Subcutaneous abdominal adipose tissue (tissue), 5 donors: ENCODE data around the gene CCDC85B.

Source experiments
- H3K27ac ChIP-seq: one replicate; pipeline ENCODE4 v1.7.0; 2013; ENCODE audit warnings: low read depth, mild to moderate bottlenecking, inconsistent platforms, low read length, moderate library complexity
- H3K27me3 ChIP-seq, 5 donors: one replicate each; pipeline ENCODE4 v1.7.0; 2013; ENCODE audit warnings: low read length in 5 of 5, inconsistent platforms in 1 of 5; ENCODE audit not compliant: control insufficient read depth in 5 of 5, insufficient read depth in 4 of 5
- H3K36me3 ChIP-seq, 5 donors: one replicate each; pipeline ENCODE4 v1.7.0; 2013; ENCODE audit warnings: low read length in 5 of 5; ENCODE audit not compliant: control insufficient read depth in 5 of 5, insufficient read depth in 5 of 5
- H3K4me1 ChIP-seq, 5 donors: one replicate each; pipeline ENCODE4 v1.7.0; 2013; ENCODE audit warnings: low read length in 5 of 5, mild to moderate bottlenecking in 3 of 5, moderate library complexity in 1 of 5; ENCODE audit not compliant: control insufficient read depth in 5 of 5, insufficient read depth in 5 of 5
- H3K4me3 ChIP-seq, 5 donors: one replicate each; pipeline ENCODE4 v1.7.0; 2013; ENCODE audit warnings: low read length in 5 of 5, low read depth in 1 of 5
- H3K9ac ChIP-seq, 5 donors: one replicate each; pipeline ENCODE4 v1.7.0; 2013; ENCODE audit warnings: low read length in 5 of 5, mild to moderate bottlenecking in 4 of 5, moderate library complexity in 3 of 5
- H3K9me3 ChIP-seq, 5 donors: one replicate each; pipeline ENCODE4 v1.7.0; 2013; ENCODE audit warnings: low read length in 5 of 5; ENCODE audit not compliant: control insufficient read depth in 5 of 5
- donor health status: healthy.
- donor health status: healthy.
- donor health status: healthy.
- donor health status: healthy.
- donor health status: healthy.

The CCDC85B gene

GRCh38 chr11:65862191-65862735 lies 28.2 kb upstream of the CCDC85B start:
- no peak overlapping the region for H3K4me3 ChIP-seq
- no peaks in the 10 kb centered on the region for H3K9me3 ChIP-seq
- peaks cover 0 to 56% (median 53%) of the 10 kb centered on the region in 5 donors for H3K36me3 ChIP-seq
- no peaks in the 10 kb centered on the region for H3K27me3 ChIP-seq
- peaks cover 9 to 51% (median 41%) of the 10 kb centered on the region in 5 donors for H3K4me1 ChIP-seq
- peak overlapping the region in 2 of 5 donors; percentile 11 to 35 for H3K9ac ChIP-seq
- no peak overlapping the region for H3K27ac ChIP-seq

DNA sequence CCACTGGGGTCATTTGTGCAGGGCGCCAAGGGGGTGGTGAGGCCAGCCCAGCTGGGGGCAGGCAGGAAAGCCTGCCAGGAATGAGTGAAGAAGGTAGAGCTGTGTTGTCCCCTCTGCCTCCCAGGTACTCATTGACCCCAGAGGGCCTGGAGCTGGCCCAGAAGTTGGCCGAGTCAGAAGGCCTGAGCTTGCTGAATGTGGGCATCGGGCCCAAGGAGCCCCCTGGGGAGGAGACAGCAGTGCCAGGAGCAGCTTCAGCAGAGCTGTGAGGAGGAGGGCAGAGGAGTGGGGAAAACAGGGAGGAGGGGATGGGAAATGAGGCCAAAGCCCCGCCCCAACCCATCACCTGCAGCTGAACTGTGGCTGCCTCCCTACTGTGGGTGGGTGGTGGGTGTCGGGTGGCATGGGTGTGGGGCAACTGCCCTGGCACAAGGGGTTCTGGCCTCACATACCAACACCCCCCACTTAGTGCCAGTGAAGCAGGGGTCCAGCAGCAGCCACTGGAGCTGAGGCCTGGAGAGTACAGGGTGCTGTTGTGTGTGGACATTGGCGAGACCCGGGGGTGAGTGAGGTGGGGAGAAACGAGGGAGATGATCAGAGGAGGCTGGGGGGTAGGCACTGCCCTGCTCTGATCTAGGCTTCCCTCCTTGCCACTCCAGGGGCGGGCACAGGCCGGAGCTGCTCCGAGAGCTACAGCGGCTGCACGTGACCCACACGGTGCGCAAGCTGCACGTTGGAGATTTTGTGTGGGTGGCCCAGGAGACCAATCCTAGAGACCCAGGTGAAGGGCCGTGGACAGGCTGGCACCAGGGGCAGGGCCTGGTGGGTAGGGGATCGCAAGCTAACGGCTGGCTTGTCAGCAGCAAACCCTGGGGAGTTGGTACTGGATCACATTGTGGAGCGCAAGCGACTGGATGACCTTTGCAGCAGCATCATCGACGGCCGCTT lies 27.3 kb upstream of the CCDC85B start:
- Histone ChIP-seq H3K4me1 (peaks cover 9 to 51% (median 41%) of the 10 kb centered on the region in 5 donors), H3K36me3 (peaks cover 0 to 63% (median 61%) of the 10 kb centered on the region in 5 donors), H3K27ac (no peak overlapping the region), H3K9ac (no peak overlapping the region), H3K9me3 (no peaks in the 10 kb centered on the region), H3K27me3 (no peaks in the 10 kb centered on the region), H3K4me3 (no peak overlapping the region)

GRCh38 chr11:65863889-65864705 lies 26.4 kb upstream of the CCDC85B start:
- no peaks in the 10 kb centered on the region for H3K9me3 ChIP-seq
- peaks cover 0 to 71% (median 68%) of the 10 kb centered on the region in 5 donors for H3K36me3 ChIP-seq
- no peak overlapping the region for H3K27ac ChIP-seq
- no peaks in the 10 kb centered on the region for H3K27me3 ChIP-seq
- H3K4me1 ChIP-seq = peaks cover 6 to 42% (median 33%) of the 10 kb centered on the region in 5 donors
- no peak overlapping the region for H3K4me3 ChIP-seq
- no peak overlapping the region for H3K9ac ChIP-seq

- peaks cover 0 to 78% (median 75%) of the 10 kb centered on the region in 5 donors for H3K36me3 ChIP-seq
- no peak overlapping the region for H3K27ac ChIP-seq
- peaks cover 6 to 37% (median 29%) of the 10 kb centered on the region in 5 donors for H3K4me1 ChIP-seq
Measured at GRCh38 chr11:65864706-65865471, 25.6 kb upstream of the CCDC85B start.

DNA sequence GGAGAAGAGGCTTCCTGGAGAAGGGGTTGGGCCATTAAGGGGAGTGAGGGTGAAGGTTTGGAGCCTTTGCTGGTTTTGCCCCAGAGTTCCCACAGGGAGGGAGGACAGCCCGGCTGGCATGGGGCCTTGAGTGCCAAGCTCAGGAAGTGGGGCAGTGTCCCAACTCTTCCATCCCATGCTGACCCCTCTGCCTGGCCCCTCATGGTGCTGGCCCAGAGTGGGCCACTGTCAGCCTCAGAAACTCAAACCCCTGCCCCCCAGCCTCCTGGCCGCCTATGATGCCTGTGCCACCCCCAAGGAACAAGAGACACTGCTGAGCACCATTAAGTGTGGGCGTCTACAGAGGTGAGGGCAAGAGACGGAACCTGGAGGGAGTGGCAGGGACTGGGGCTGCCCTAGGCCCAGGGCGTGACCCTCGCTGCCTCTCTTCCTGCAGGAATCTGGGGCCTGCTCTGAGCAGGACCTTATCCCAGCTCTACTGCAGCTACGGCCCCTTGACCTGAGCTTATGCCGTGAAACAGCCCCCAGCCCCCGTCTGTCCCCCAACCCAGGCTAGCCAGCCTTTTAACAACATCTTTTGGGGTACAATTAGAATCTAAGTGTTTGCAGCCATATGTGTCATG lies 24.8 kb upstream of the CCDC85B start:
- Histone ChIP-seq H3K36me3 (peaks cover 0 to 80% (median 75%) of the 10 kb centered on the region in 5 donors), H3K4me1 (peaks cover 8 to 39% (median 34%) of the 10 kb centered on the region in 5 donors), H3K27ac (no peak overlapping the region), H3K9me3 (no peaks in the 10 kb centered on the region), H3K4me3 (no peak overlapping the region), H3K9ac (no peak overlapping the region), H3K27me3 (no peaks in the 10 kb centered on the region)

More at GRCh38 chr11:65864706-65865471, 25.6 kb upstream of the CCDC85B start:
- no peaks in the 10 kb centered on the region for H3K27me3 ChIP-seq
- H3K4me3 ChIP-seq = no peak overlapping the region
- no peaks in the 10 kb centered on the region for H3K9me3 ChIP-seq
- H3K9ac ChIP-seq = no peak overlapping the region

GRCh38 chr11:65866509-65867283 lies 23.8 kb upstream of the CCDC85B start:
- H3K9me3 ChIP-seq = no peaks in the 10 kb centered on the region
- H3K4me3 ChIP-seq = no peak overlapping the region
- no peak overlapping the region for H3K9ac ChIP-seq
- H3K36me3 ChIP-seq = peaks cover 0 to 80% (median 75%) of the 10 kb centered on the region in 5 donors
- no peaks in the 10 kb centered on the region for H3K27me3 ChIP-seq
- no peak overlapping the region for H3K27ac ChIP-seq
- peaks cover 8 to 39% (median 35%) of the 10 kb centered on the region in 5 donors for H3K4me1 ChIP-seq

GRCh38 chr11:65867284-65868071 lies 23.0 kb upstream of the CCDC85B start:
- peaks cover 8 to 38% (median 33%) of the 10 kb centered on the region in 5 donors for H3K4me1 ChIP-seq
- no peaks in the 10 kb centered on the region for H3K27me3 ChIP-seq
- no peaks in the 10 kb centered on the region for H3K9me3 ChIP-seq
- no peak overlapping the region for H3K9ac ChIP-seq
- H3K36me3 ChIP-seq = peaks cover 0 to 73% (median 68%) of the 10 kb centered on the region in 5 donors
- no peak overlapping the region for H3K27ac ChIP-seq
- no peak overlapping the region for H3K4me3 ChIP-seq

DNA sequence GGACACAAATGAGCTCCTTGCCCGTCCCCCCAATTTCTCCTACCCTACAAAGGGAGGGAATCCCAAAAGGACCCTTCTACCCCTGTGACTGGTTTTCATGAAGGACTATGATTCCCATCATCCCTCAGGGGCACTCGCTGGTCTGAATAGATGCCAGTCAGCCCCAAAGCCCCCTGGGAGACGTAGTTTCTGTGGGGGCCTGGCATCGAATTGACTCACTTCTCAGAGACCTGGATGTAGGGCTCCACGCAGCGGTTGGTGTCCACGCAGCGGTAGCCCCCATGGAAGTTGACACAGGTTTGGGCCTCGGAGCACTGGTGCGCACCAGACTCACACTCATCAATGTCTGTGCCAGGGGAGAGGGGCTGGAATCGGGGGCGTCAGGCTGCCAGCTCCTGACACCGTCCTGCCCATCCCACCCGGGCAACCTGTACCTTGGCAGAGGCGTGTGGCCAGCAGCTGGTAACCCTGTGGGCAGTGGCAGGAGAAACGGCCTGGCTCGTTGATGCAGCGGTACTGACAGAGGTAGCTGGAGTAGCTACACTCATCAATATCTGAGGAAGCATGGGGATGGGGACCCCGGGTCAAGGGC lies 22.3 kb upstream of the CCDC85B start:
- Histone ChIP-seq H3K9ac (no peak overlapping the region), H3K4me3 (no peak overlapping the region)

More for the DNA sequence above, 22.3 kb upstream of the CCDC85B start:
- Histone ChIP-seq H3K27ac (no peak overlapping the region), H3K9me3 (no peaks in the 10 kb centered on the region), H3K4me1 (peaks cover 8 to 35% (median 31%) of the 10 kb centered on the region in 5 donors), H3K27me3 (no peaks in the 10 kb centered on the region), H3K36me3 (peaks cover 0 to 66% (median 61%) of the 10 kb centered on the region in 5 donors)
